ENCODE results near the gene PDE8B.

PDE8B gene

DNA sequence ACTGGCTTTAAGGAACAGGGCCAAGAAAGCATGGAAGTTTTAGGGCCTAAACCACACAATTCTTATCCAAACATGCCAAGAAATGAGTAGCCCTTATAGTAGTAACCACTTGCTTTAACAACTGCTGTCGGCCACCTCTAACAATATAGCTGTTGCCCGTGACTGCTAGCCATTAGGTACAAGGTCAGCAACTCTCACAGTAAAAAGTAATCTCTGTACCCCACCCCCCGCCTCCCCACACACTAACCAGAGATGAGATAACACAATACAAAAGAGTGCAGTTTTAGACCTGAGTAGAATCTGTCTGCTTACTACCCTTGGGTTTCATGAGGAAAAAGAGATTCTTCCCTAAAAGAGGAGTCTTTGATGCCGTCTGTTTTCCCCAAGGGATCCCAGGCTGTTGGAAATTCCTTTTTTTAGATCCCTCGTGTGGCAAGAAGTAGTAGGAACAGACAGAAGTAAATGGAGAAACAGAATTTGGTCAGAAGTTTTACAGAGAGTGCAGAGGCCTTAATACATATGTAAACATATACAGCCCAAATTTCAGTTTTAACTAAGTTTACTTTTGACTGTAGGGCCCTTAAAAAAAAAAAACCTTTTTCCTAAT lies 187.3 kb downstream of the PDE8B start:
- peak; percentile 12 for DNase-seq
- in situ Hi-C loops (cut with HindIII; ENCODE audit: low pct_ligation_motif_present, low sequenced_read_pairs), result no loop called here
- no peak overlapping the region for H3K27ac ChIP-seq
- no peak overlapping the region for H3K4me3 ChIP-seq (ENCODE audit: low read depth, low read length)
- TF ChIP-seq, protein P1, sequence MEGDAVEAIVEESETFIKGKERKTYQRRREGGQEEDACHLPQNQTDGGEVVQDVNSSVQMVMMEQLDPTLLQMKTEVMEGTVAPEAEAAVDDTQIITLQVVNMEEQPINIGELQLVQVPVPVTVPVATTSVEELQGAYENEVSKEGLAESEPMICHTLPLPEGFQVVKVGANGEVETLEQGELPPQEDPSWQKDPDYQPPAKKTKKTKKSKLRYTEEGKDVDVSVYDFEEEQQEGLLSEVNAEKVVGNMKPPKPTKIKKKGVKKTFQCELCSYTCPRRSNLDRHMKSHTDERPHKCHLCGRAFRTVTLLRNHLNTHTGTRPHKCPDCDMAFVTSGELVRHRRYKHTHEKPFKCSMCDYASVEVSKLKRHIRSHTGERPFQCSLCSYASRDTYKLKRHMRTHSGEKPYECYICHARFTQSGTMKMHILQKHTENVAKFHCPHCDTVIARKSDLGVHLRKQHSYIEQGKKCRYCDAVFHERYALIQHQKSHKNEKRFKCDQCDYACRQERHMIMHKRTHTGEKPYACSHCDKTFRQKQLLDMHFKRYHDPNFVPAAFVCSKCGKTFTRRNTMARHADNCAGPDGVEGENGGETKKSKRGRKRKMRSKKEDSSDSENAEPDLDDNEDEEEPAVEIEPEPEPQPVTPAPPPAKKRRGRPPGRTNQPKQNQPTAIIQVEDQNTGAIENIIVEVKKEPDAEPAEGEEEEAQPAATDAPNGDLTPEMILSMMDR (IDR thresholded peaks at IDR 0.05; ENCODE audit: low read depth, low read length, missing control alignments), result no peak
- H3K36me3 ChIP-seq (replicated peaks), result no peaks in the 10 kb centered on the region
- no peaks in the 10 kb centered on the region for H3K27me3 ChIP-seq (replicated peaks)

DNA sequence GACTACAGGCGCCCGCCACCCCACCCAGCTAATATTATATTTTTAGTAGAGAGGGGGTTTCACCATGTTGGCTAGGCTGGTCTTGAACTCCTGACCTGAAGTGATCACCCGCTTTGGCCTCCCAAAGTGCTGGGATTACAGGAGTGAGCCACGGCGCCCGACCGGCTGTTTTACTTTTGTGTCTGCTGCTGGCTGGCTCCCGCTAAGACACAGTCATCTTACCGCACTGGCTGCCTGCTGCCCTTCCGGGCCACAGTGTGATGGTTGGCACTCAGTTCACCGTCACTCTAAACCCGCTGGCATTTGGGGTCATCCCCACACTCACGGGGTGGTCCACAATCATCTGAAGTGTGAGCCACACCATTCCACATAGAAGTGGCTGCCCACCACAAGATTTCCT lies 188.0 kb downstream of the PDE8B start:
- no peaks in the 10 kb centered on the region for H3K36me3 ChIP-seq (replicated peaks)
- H3K4me3 ChIP-seq (ENCODE audit: low read depth, low read length), result no peak overlapping the region
- H3K27me3 ChIP-seq (replicated peaks), result no peaks in the 10 kb centered on the region
- no peak for DNase-seq
- no peak overlapping the region for H3K27ac ChIP-seq
- in situ Hi-C loops (cut with HindIII; ENCODE audit: low pct_ligation_motif_present, low sequenced_read_pairs), result no loop called here
- TF ChIP-seq, protein P1 (IDR thresholded peaks at IDR 0.05; ENCODE audit: low read depth, low read length, missing control alignments), result no peak

DNA sequence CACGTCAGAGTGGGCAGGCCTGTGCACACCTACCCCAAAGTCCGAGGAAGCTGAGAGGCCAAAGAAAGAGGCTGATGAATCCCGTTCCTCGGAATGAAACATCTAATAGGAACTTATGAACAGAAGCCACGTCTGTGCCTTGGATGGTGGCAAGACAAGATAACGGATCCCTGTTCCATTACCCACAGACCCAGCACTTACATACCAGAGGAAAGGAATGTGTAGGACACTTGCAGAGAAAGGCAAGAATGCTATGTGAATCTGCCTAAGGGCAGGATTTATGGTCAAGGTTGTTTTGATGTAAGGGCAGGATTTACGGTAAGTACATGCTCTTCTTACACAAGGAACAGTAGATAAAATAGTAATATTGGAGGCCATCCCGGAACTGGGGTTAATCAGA lies 188.4 kb downstream of the PDE8B start:
- DNase-seq, result no peak
- Histone ChIP-seq H3K36me3 (replicated peaks) (no peaks in the 10 kb centered on the region), H3K27ac (no peak overlapping the region), H3K27me3 (replicated peaks) (no peaks in the 10 kb centered on the region), H3K4me3 (ENCODE audit: low read depth, low read length) (no peak overlapping the region)
- in situ Hi-C loops (cut with HindIII; ENCODE audit: low pct_ligation_motif_present, low sequenced_read_pairs), result no loop called here
- TF ChIP-seq, protein P1 (IDR thresholded peaks at IDR 0.05; ENCODE audit: low read depth, low read length, missing control alignments), result no peak

DNA sequence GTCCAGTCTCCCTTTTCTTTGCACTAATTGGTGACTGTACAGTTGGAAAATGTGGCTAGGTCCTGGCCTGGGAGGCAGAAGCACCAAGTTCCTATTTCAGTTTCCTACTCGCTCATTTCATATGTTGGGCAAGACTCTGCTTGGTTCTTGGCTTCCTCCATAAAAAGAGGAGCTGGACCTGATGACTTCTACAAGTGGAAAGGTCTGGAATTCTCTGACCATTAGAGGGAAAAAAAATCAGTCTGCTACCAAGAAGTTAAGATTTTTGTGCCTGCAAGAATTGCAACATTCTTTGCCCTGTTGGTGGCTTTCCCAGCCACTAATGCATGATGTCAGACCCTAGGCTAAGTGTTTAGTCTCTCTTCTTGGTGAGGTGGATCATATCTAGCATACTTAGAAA lies 190.2 kb downstream of the PDE8B start:
- no peak for DNase-seq
- TF ChIP-seq, protein P1 (IDR thresholded peaks at IDR 0.05; ENCODE audit: low read depth, low read length, missing control alignments), result no peak
- H3K36me3 ChIP-seq (replicated peaks), result no peaks in the 10 kb centered on the region
- no peak overlapping the region for H3K4me3 ChIP-seq (ENCODE audit: low read depth, low read length)
- in situ Hi-C loops (cut with HindIII; ENCODE audit: low pct_ligation_motif_present, low sequenced_read_pairs), result no loop called here
- H3K27ac ChIP-seq, result no peak overlapping the region
- no peaks in the 10 kb centered on the region for H3K27me3 ChIP-seq (replicated peaks)

DNA sequence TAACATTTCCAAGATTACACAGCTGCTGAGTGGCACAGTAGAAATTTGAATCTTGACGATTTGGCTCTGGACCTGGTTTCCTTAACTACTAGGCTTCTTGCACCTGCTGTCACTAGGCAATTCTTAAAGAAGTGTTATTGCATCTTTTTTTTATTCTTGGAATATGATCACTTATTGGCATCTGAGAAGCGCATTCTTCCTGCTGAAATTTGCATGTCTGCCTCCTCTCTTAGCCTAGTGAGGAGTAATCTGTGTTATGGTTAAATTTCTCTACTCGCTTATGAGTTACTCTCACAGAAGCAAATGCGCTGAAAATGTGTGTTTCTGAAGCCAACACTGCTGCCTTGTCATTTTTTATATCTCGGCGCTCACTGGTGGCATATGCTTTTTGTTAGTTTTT lies 192.3 kb downstream of the PDE8B start:
- no peak overlapping the region for H3K27ac ChIP-seq
- DNase-seq, result no peak
- in situ Hi-C loops (cut with HindIII; ENCODE audit: low pct_ligation_motif_present, low sequenced_read_pairs), result no loop called here
- H3K27me3 ChIP-seq (replicated peaks), result no peaks in the 10 kb centered on the region
- TF ChIP-seq, protein P1 (IDR thresholded peaks at IDR 0.05; ENCODE audit: low read depth, low read length, missing control alignments), result no peak
- no peak overlapping the region for H3K4me3 ChIP-seq (ENCODE audit: low read depth, low read length)
- H3K36me3 ChIP-seq (replicated peaks), result no peaks in the 10 kb centered on the region

DNA sequence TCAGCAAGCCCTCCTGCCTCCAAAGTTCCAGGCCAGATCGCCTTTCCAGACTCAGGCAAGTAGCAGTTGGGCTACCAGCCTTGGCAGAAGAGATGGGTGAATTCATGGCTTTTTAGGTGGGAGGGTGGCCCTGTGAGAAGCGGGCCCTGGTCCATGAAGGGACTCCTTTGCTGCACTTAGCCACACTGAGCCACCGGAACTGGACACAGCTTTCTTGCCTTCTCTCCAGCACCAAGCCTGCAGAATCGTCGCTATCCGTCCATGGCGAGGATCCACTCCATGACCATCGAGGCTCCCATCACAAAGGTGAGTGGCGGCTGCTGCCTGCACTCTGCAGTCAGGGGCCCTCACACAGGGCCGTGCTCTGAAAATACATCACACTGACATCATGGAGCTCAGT lies 196.7 kb downstream of the PDE8B start:
- no peak overlapping the region for H3K27ac ChIP-seq
- no peak for DNase-seq
- no peaks in the 10 kb centered on the region for H3K27me3 ChIP-seq (replicated peaks)
- in situ Hi-C loops (cut with HindIII; ENCODE audit: low pct_ligation_motif_present, low sequenced_read_pairs), result no loop called here
- TF ChIP-seq, protein P1 (IDR thresholded peaks at IDR 0.05; ENCODE audit: low read depth, low read length, missing control alignments), result no peak
- no peak overlapping the region for H3K4me3 ChIP-seq (ENCODE audit: low read depth, low read length)
- H3K36me3 ChIP-seq (replicated peaks), result no peaks in the 10 kb centered on the region

Measured in brain microvascular endothelial cell (primary cell).